ENCODE data around the gene DCAF8L2.
"Not testable (repeated sequence)": the region's sequence is repeated elsewhere in the genome, so short reads cannot be mapped to it uniquely, and the experiment has no call there.

Gene DCAF8L2

GRCh38 chrX:27590044-27590443 is at the start of gene DCAF8L2:
Gene DCAF8L2, plus strand, starts transcription at chrX:27590344. Its CDS starts 156,552 bp downstream, at chrX:27746896.
- no peak for DNase-seq

GRCh38 chrX:27541161-27541560 is 49.0 kb upstream of the DCAF8L2 start:
- DNase-seq = not testable (repeated sequence)

GRCh38 chrX:27548624-27549023 is 41.5 kb upstream of the DCAF8L2 start:
- no peak for DNase-seq

GRCh38 chrX:27549688-27550087 is 40.5 kb upstream of the DCAF8L2 start:
- DNase-seq = no peak

- DNase-seq = peak; percentile 2
Observed at GRCh38 chrX:27555514-27555913, 34.6 kb upstream of the DCAF8L2 start.

GRCh38 chrX:27565992-27566391 is 24.2 kb upstream of the DCAF8L2 start:
- DNase-seq = no peak

GRCh38 chrX:27571164-27571563 is 19.0 kb upstream of the DCAF8L2 start:
- DNase-seq = no peak

GRCh38 chrX:27575565-27575964 is 14.6 kb upstream of the DCAF8L2 start:
- DNase-seq = no peak

- DNase-seq = no peak
Observed at GRCh38 chrX:27583976-27584375, 6.2 kb upstream of the DCAF8L2 start.

- no peak for DNase-seq
Observed at GRCh38 chrX:27591938-27592337, 1.8 kb downstream of the DCAF8L2 start.

- no peak for DNase-seq
Observed at GRCh38 chrX:27597508-27597907, 7.4 kb downstream of the DCAF8L2 start.

- no peak for DNase-seq
Observed at GRCh38 chrX:27598312-27598711, 8.2 kb downstream of the DCAF8L2 start.

GRCh38 chrX:27599928-27600327 is 9.8 kb downstream of the DCAF8L2 start:
- DNase-seq = no peak

GRCh38 chrX:27600686-27601085 is 10.5 kb downstream of the DCAF8L2 start:
- DNase-seq = no peak

GRCh38 chrX:27608671-27609070 is 18.5 kb downstream of the DCAF8L2 start:
- DNase-seq = no peak

- DNase-seq = no peak
Observed at GRCh38 chrX:27619459-27619858, 29.3 kb downstream of the DCAF8L2 start.

GRCh38 chrX:27619975-27620374 is 29.8 kb downstream of the DCAF8L2 start:
- no peak for DNase-seq

- no peak for DNase-seq
Observed at GRCh38 chrX:27622883-27623282, 32.7 kb downstream of the DCAF8L2 start.

GRCh38 chrX:27626066-27626465 is 35.9 kb downstream of the DCAF8L2 start:
- DNase-seq = no peak

GRCh38 chrX:27633328-27633727 is 43.2 kb downstream of the DCAF8L2 start:
- DNase-seq = no peak

- no peak for DNase-seq
Observed at GRCh38 chrX:27656581-27656980, 66.4 kb downstream of the DCAF8L2 start.

- DNase-seq = no peak
Observed at GRCh38 chrX:27660878-27661277, 70.7 kb downstream of the DCAF8L2 start.

- no peak for DNase-seq
Observed at GRCh38 chrX:27671234-27671633, 81.1 kb downstream of the DCAF8L2 start.

- no peak for DNase-seq
Observed at GRCh38 chrX:27674491-27674890, 84.3 kb downstream of the DCAF8L2 start.

GRCh38 chrX:27675493-27675892 is 85.3 kb downstream of the DCAF8L2 start:
- no peak for DNase-seq

GRCh38 chrX:27679281-27679680 is 89.1 kb downstream of the DCAF8L2 start:
- no peak for DNase-seq
